SJCRH30 (cell line): ENCODE data around the gene MARCHF3. TPM values are rescaled to one million over a fixed set of nuclear protein-coding genes. Genes with fewer than 3 reads are reported as not detected.
"Not testable (repeated sequence)": the region's sequence is repeated elsewhere in the genome, so short reads cannot be mapped to it uniquely, and the experiment has no call there.

ENCODE experiments used
- DNase-seq, 2 experiments: peaks; one replicate each; pipeline ENCODE4 v3.0.0-alpha.2; 2015 to 2020
- H3K27ac ChIP-seq: fragments of 250-450 bp; sonication (Bioruptor Pico); 2 replicates; pipeline ENCODE4 v1.5.1; 2020; ENCODE audit warnings: mild to moderate bottlenecking, moderate library complexity
- H3K27me3 ChIP-seq: fragments of 250-450 bp; sonication (Bioruptor Pico); 2 replicates; pipeline ENCODE4 v1.5.1; 2020; ENCODE audit warnings: mild to moderate bottlenecking, moderate library complexity
- H3K36me3 ChIP-seq: fragments of 250-450 bp; sonication (Bioruptor Pico); 2 replicates; pipeline ENCODE4 v1.5.1; 2020; ENCODE audit warnings: mild to moderate bottlenecking, moderate library complexity
- H3K4me1 ChIP-seq: fragments of 250-450 bp; sonication (Bioruptor Pico); 2 replicates; pipeline ENCODE4 v1.5.1; 2020; ENCODE audit warnings: mild to moderate bottlenecking, moderate library complexity
- H3K4me3 ChIP-seq: fragments of 250-450 bp; sonication (Bioruptor Pico); 2 replicates; pipeline ENCODE4 v1.5.1; 2020; ENCODE audit warnings: mild to moderate bottlenecking, moderate library complexity
- H3K9me3 ChIP-seq: fragments of 250-450 bp; sonication (Bioruptor Pico); replicated peaks from 2 replicates; pipeline ENCODE4 v1.5.1; 2020; ENCODE audit warnings: mild to moderate bottlenecking, moderate library complexity
- total RNA-seq: library from RNA; depleted of rRNA; stranded (reverse); fragments of >200 nt; shearing (Covaris generic); gene quantifications from 2 replicates; pipeline ENCODE4 v1.2.3, GENCODE V29; 2014

The MARCHF3 gene
- total RNA-seq, 1 experiment from 2014 or later = 40.8 TPM

GRCh38 chr5:127061537-127061936, 31.2 kb upstream of the MARCHF3 start:
- H3K4me1 ChIP-seq = no peaks in the 10 kb centered on the region
- no peaks in the 10 kb centered on the region for H3K27me3 ChIP-seq
- no peak overlapping the region for H3K4me3 ChIP-seq
- DNase-seq = no peak
- peaks cover 7% of the 10 kb centered on the region; the same call in 1 of the 2 replicates for H3K9me3 ChIP-seq
- H3K27ac ChIP-seq = no peak overlapping the region
- peaks cover 6% of the 10 kb centered on the region; the same call in 1 of the 2 replicates for H3K36me3 ChIP-seq

GRCh38 chr5:127060470-127060985, 30.2 kb upstream of the MARCHF3 start:
- Histone ChIP-seq H3K4me1 (no peaks in the 10 kb centered on the region), H3K27ac (no peak overlapping the region), H3K9me3 (peaks cover 7% of the 10 kb centered on the region; the same call in 1 of the 2 replicates), H3K4me3 (no peak overlapping the region), H3K36me3 (peaks cover 6% of the 10 kb centered on the region; the same call in 1 of the 2 replicates), H3K27me3 (no peaks in the 10 kb centered on the region)
- DNase-seq = no peak

- Histone ChIP-seq H3K4me3 (no peak overlapping the region), H3K27ac (no peak overlapping the region), H3K27me3 (no peaks in the 10 kb centered on the region), H3K4me1 (no peaks in the 10 kb centered on the region), H3K9me3 (peaks cover 11% of the 10 kb centered on the region; the same call in 1 of the 2 replicates), H3K36me3 (peaks cover 6% of the 10 kb centered on the region)
- DNase-seq = no peak
Measured at GRCh38 chr5:127056896-127057295, 26.5 kb upstream of the MARCHF3 start.

GRCh38 chr5:127055880-127056653, 25.7 kb upstream of the MARCHF3 start:
- Histone ChIP-seq H3K36me3 (peaks cover 6% of the 10 kb centered on the region), H3K27me3 (no peaks in the 10 kb centered on the region), H3K27ac (no peak overlapping the region), H3K9me3 (peaks cover 11% of the 10 kb centered on the region; the same call in 1 of the 2 replicates), H3K4me3 (no peak overlapping the region), H3K4me1 (no peaks in the 10 kb centered on the region)
- no peak for DNase-seq

GRCh38 chr5:127053551-127053950, 23.2 kb upstream of the MARCHF3 start:
- H3K27ac ChIP-seq, H3K36me3 ChIP-seq, H3K4me1 ChIP-seq, H3K27me3 ChIP-seq, DNase-seq, H3K4me3 ChIP-seq: not testable (repeated sequence)
- H3K9me3 ChIP-seq = peaks cover 11% of the 10 kb centered on the region; the same call in 1 of the 2 replicates

- no peak for DNase-seq
- Histone ChIP-seq H3K4me3 (no peak overlapping the region), H3K4me1 (no peaks in the 10 kb centered on the region), H3K27me3 (no peaks in the 10 kb centered on the region), H3K36me3 (peaks cover under 1% of the 10 kb centered on the region), H3K9me3 (peaks cover 6% of the 10 kb centered on the region; the same call in 1 of the 2 replicates), H3K27ac (no peak overlapping the region)
Measured at GRCh38 chr5:127053049-127053448, 22.7 kb upstream of the MARCHF3 start.

GRCh38 chr5:127051591-127051990, 21.2 kb upstream of the MARCHF3 start:
- Histone ChIP-seq H3K27ac (no peak overlapping the region), H3K4me1 (no peaks in the 10 kb centered on the region), H3K9me3 (0 out of 2 replicates have a peak, but pooled peaks cover 4% of the 10 kb centered on the region), H3K27me3 (no peaks in the 10 kb centered on the region), H3K4me3 (no peak overlapping the region), H3K36me3 (no peaks in the 10 kb centered on the region; the same call in 1 of the 2 replicates)
- no peak for DNase-seq

- Histone ChIP-seq H3K9me3 (no peaks in the 10 kb centered on the region), H3K27me3 (no peaks in the 10 kb centered on the region), H3K36me3 (no peaks in the 10 kb centered on the region), H3K4me1 (no peaks in the 10 kb centered on the region), H3K27ac (no peak overlapping the region), H3K4me3 (no peak overlapping the region)
- DNase-seq = no peak
Measured at GRCh38 chr5:127046343-127047072, 16.1 kb upstream of the MARCHF3 start.

- no peak overlapping the region for H3K27ac ChIP-seq
- DNase-seq = no peak
- H3K4me1 ChIP-seq = no peaks in the 10 kb centered on the region
- H3K9me3 ChIP-seq = no peaks in the 10 kb centered on the region
- no peaks in the 10 kb centered on the region for H3K36me3 ChIP-seq
- no peaks in the 10 kb centered on the region for H3K27me3 ChIP-seq
- H3K4me3 ChIP-seq = no peak overlapping the region
Measured at GRCh38 chr5:127042593-127042992, 12.2 kb upstream of the MARCHF3 start.

- no peak overlapping the region for H3K27ac ChIP-seq
- H3K27me3 ChIP-seq = no peaks in the 10 kb centered on the region
- no peaks in the 10 kb centered on the region for H3K36me3 ChIP-seq
- DNase-seq = no peak
- no peaks in the 10 kb centered on the region for H3K9me3 ChIP-seq
- no peaks in the 10 kb centered on the region for H3K4me1 ChIP-seq
- no peak overlapping the region for H3K4me3 ChIP-seq
Measured at GRCh38 chr5:127041571-127041970, 11.2 kb upstream of the MARCHF3 start.

- H3K27ac ChIP-seq = no peak overlapping the region
- DNase-seq = no peak
Measured at GRCh38 chr5:127040796-127041520, 10.6 kb upstream of the MARCHF3 start.

GRCh38 chr5:127038550-127038949, 8.2 kb upstream of the MARCHF3 start:
- H3K4me1 ChIP-seq = no peaks in the 10 kb centered on the region
- no peak for DNase-seq
- no peaks in the 10 kb centered on the region for H3K9me3 ChIP-seq
- no peaks in the 10 kb centered on the region for H3K27me3 ChIP-seq
- H3K36me3 ChIP-seq = no peaks in the 10 kb centered on the region
- no peak overlapping the region for H3K4me3 ChIP-seq
- no peak overlapping the region for H3K27ac ChIP-seq

More at GRCh38 chr5:127040796-127041520, 10.6 kb upstream of the MARCHF3 start:
- no peaks in the 10 kb centered on the region for H3K4me1 ChIP-seq
- H3K27me3 ChIP-seq = no peaks in the 10 kb centered on the region
- H3K36me3 ChIP-seq = no peaks in the 10 kb centered on the region
- H3K9me3 ChIP-seq = no peaks in the 10 kb centered on the region
- H3K4me3 ChIP-seq = no peak overlapping the region

- H3K27ac ChIP-seq = no peak overlapping the region
- DNase-seq = no peak
- no peaks in the 10 kb centered on the region for H3K36me3 ChIP-seq
- H3K4me1 ChIP-seq = 0 out of 2 replicates have a peak, but pooled peaks cover 3% of the 10 kb centered on the region
- no peaks in the 10 kb centered on the region for H3K9me3 ChIP-seq
- no peaks in the 10 kb centered on the region for H3K27me3 ChIP-seq
- H3K4me3 ChIP-seq = no peak overlapping the region
Measured at GRCh38 chr5:127031863-127032232, 1.5 kb upstream of the MARCHF3 start.

GRCh38 chr5:127031147-127031862, 947 bp upstream of the MARCHF3 start:
- H3K27ac ChIP-seq = peak overlapping the region; percentile 76
- peak overlapping the region; percentile 90 for H3K4me3 ChIP-seq
- H3K4me1 ChIP-seq = 0 out of 2 replicates have a peak, but pooled peaks cover 3% of the 10 kb centered on the region
- no peaks in the 10 kb centered on the region for H3K36me3 ChIP-seq
- peak in 1 of 2 experiments; percentile 24 for DNase-seq
- no peaks in the 10 kb centered on the region for H3K9me3 ChIP-seq
- no peaks in the 10 kb centered on the region for H3K27me3 ChIP-seq
